SK-N-SH treated with all-trans-retinoic acid at 6 μM for 48 hours (cell line): Measurements from ENCODE around the gene NTSR1.

Source experiments
- ARNTL ChIP-seq: fragments of 450-650 bp; formaldehyde crosslinking; IDR thresholded peaks from 2 replicates; pipeline ENCODE4 v1.5.0; 2020; ENCODE audit warnings: low read depth, mild to moderate bottlenecking, moderate library complexity, borderline replicate concordance
- CSDC2 ChIP-seq: fragments of 250-450 bp; sonication (Bioruptor Pico); IDR thresholded peaks from 2 replicates; pipeline ENCODE4 v1.5.0; 2020; ENCODE audit warnings: mild to moderate bottlenecking, moderate library complexity
- ESRRG ChIP-seq: fragments of 250-450 bp; sonication (Bioruptor Pico); IDR thresholded peaks from 2 replicates; pipeline ENCODE4 v1.6.1; 2021; ENCODE audit warnings: mild to moderate bottlenecking
- PPARA ChIP-seq: fragments of 250-450 bp; sonication (Bioruptor Pico); IDR thresholded peaks from 2 replicates; pipeline ENCODE4 v1.5.0; 2020; ENCODE audit warnings: mild to moderate bottlenecking, borderline replicate concordance
- ZNF8 ChIP-seq: fragments of 450-650 bp; formaldehyde crosslinking; IDR thresholded peaks from 2 replicates; pipeline ENCODE4 v1.5.0; 2020; ENCODE audit warnings: mild to moderate bottlenecking, moderate library complexity
- TF ChIP-seq, protein P1 (sequence below): fragments of 250-450 bp; sonication (Bioruptor Pico); IDR thresholded peaks from 2 replicates; pipeline ENCODE4 v1.5.0; 2020; ENCODE audit warnings: mild to moderate bottlenecking, moderate library complexity
- TF ChIP-seq, protein P2 (sequence below): fragments of 250-450 bp; sonication (Bioruptor Pico); IDR thresholded peaks from 2 replicates; pipeline ENCODE4 v1.5.1; 2021; ENCODE audit warnings: mild to moderate bottlenecking, moderate library complexity

DNA sequence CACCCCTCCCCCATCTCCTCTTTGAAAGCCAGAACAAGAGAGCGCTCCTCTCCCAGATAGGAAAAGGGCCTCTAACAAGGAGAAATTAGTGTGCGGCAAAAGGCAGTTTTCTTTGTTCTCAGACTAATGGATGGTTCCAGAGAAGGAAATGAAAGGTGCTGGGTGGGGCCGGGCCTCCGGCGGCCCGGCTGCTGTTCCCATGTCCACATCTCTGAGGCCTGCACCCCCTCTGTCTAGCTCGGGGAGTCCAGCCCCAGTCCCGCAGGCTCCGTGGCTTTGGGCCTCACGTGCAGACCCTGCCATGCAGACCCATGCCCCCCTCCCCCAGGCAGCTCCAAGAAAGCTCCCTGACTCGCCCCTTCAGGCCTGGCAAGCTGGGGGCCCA is 51.8 kb downstream of the NTSR1 start:
- TF ChIP-seq, protein P1, sequence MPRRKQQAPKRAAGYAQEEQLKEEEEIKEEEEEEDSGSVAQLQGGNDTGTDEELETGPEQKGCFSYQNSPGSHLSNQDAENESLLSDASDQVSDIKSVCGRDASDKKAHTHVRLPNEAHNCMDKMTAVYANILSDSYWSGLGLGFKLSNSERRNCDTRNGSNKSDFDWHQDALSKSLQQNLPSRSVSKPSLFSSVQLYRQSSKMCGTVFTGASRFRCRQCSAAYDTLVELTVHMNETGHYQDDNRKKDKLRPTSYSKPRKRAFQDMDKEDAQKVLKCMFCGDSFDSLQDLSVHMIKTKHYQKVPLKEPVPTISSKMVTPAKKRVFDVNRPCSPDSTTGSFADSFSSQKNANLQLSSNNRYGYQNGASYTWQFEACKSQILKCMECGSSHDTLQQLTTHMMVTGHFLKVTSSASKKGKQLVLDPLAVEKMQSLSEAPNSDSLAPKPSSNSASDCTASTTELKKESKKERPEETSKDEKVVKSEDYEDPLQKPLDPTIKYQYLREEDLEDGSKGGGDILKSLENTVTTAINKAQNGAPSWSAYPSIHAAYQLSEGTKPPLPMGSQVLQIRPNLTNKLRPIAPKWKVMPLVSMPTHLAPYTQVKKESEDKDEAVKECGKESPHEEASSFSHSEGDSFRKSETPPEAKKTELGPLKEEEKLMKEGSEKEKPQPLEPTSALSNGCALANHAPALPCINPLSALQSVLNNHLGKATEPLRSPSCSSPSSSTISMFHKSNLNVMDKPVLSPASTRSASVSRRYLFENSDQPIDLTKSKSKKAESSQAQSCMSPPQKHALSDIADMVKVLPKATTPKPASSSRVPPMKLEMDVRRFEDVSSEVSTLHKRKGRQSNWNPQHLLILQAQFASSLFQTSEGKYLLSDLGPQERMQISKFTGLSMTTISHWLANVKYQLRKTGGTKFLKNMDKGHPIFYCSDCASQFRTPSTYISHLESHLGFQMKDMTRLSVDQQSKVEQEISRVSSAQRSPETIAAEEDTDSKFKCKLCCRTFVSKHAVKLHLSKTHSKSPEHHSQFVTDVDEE (CRISPR knock-in tag) = no peak
- no peak for TF ChIP-seq ZNF8 (CRISPR knock-in tag)
- TF ChIP-seq ARNTL = no peak
- TF ChIP-seq PPARA = no peak
- no peak for TF ChIP-seq ESRRG (CRISPR knock-in tag)
- no peak for TF ChIP-seq CSDC2 (CRISPR knock-in tag)
- TF ChIP-seq, protein P2, sequence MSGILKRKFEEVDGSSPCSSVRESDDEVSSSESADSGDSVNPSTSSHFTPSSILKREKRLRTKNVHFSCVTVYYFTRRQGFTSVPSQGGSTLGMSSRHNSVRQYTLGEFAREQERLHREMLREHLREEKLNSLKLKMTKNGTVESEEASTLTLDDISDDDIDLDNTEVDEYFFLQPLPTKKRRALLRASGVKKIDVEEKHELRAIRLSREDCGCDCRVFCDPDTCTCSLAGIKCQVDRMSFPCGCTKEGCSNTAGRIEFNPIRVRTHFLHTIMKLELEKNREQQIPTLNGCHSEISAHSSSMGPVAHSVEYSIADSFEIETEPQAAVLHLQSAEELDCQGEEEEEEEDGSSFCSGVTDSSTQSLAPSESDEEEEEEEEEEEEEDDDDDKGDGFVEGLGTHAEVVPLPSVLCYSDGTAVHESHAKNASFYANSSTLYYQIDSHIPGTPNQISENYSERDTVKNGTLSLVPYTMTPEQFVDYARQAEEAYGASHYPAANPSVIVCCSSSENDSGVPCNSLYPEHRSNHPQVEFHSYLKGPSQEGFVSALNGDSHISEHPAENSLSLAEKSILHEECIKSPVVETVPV = no peak
